OCI-LY1 (cell line): ENCODE measurements around the gene FKRP.

Experiments
- H2AFZ ChIP-seq: fragments of 200-600 bp; sonication (generic), shearing (Covaris generic); 2 replicates; pipeline ENCODE4 v1.6.0; 2014; ENCODE audit warnings: antibody characterized with exemption, mild to moderate bottlenecking, low read length
- H3F3A ChIP-seq: fragments of 200-600 bp; sonication (generic), shearing (Covaris generic); 2 replicates; pipeline ENCODE4 v1.6.0; 2014; ENCODE audit warnings: mild to moderate bottlenecking, antibody characterized with exemption, low read length, moderate library complexity; ENCODE audit not compliant: insufficient read depth
- H3K27ac ChIP-seq: fragments of 200-600 bp; sonication (generic); 2 replicates; pipeline ENCODE4 v1.5.1; 2014; ENCODE audit warnings: low read length, mixed run types, mild to moderate bottlenecking, low read depth; ENCODE audit not compliant: poor library complexity, severe bottlenecking
- H3K27me3 ChIP-seq: fragments of 200-600 bp; sonication (generic); 2 replicates; pipeline ENCODE4 v1.6.0; 2014; ENCODE audit warnings: antibody characterized with exemption, mild to moderate bottlenecking, low read length, moderate library complexity; ENCODE audit not compliant: insufficient read depth
- H3K36me3 ChIP-seq: fragments of 200-600 bp; sonication (generic); 2 replicates; pipeline ENCODE4 v1.6.1; 2014; ENCODE audit warnings: mild to moderate bottlenecking, antibody characterized with exemption, low read length, moderate library complexity, mixed read lengths; ENCODE audit not compliant: insufficient read depth
- H3K4me1 ChIP-seq: fragments of 200-600 bp; sonication (generic); 2 replicates; pipeline ENCODE4 v1.5.1; 2014; ENCODE audit warnings: mild to moderate bottlenecking, low read length, moderate library complexity; ENCODE audit not compliant: insufficient read depth, severe bottlenecking
- H3K4me2 ChIP-seq: fragments of 200-600 bp; sonication (generic), shearing (Covaris generic); 2 replicates; pipeline ENCODE4 v1.6.1; 2014; ENCODE audit warnings: low read length
- H3K4me3 ChIP-seq: fragments of 200-600 bp; sonication (generic); 2 replicates; pipeline ENCODE4 v1.5.1; 2014; ENCODE audit warnings: low read length, low read depth, mild to moderate bottlenecking, mixed read lengths; ENCODE audit not compliant: poor library complexity, severe bottlenecking
- H3K79me2 ChIP-seq: fragments of 200-600 bp; shearing (Covaris generic); 2 replicates; pipeline ENCODE4 v1.6.1; 2016; ENCODE audit warnings: mixed run types, low read length, mixed read lengths; ENCODE audit not compliant: insufficient read depth
- H3K9ac ChIP-seq: fragments of 200-600 bp; sonication (generic), shearing (Covaris generic); 2 replicates; pipeline ENCODE4 v1.6.1; 2014; ENCODE audit warnings: mild to moderate bottlenecking, low read length, mixed read lengths
- H3K9me2 ChIP-seq: fragments of 200-600 bp; sonication (generic), shearing (Covaris generic); 2 replicates; pipeline ENCODE4 v1.6.1; 2014; ENCODE audit warnings: low read depth, mild to moderate bottlenecking, low read length, mixed read lengths
- H3K9me3 ChIP-seq: fragments of 200-600 bp; shearing (Covaris generic); 2 replicates; pipeline ENCODE4 v1.6.1; 2014; ENCODE audit warnings: low read length, mixed read lengths
- H4K20me1 ChIP-seq: fragments of 200-600 bp; sonication (generic), shearing (Covaris generic); 2 replicates; pipeline ENCODE4 v1.6.0; 2016; ENCODE audit warnings: mild to moderate bottlenecking, low read length; ENCODE audit not compliant: insufficient read depth
- CTCF ChIP-seq: fragments of 200-600 bp; sonication (generic), shearing (Covaris generic); IDR thresholded peaks from 2 replicates; pipeline ENCODE4 v1.5.1; 2017; ENCODE audit warnings: mild to moderate bottlenecking, antibody characterized with exemption, low read length, moderate library complexity, mixed read lengths
- EZH2 ChIP-seq: fragments of 200-600 bp; sonication (generic), shearing (Covaris generic); IDR thresholded peaks from 2 replicates; pipeline ENCODE4 v1.8.0; 2017; ENCODE audit warnings: borderline replicate concordance, mixed run types, mild to moderate bottlenecking, antibody characterized with exemption, low read length, moderate library complexity, mixed read lengths

The FKRP gene

DNA sequence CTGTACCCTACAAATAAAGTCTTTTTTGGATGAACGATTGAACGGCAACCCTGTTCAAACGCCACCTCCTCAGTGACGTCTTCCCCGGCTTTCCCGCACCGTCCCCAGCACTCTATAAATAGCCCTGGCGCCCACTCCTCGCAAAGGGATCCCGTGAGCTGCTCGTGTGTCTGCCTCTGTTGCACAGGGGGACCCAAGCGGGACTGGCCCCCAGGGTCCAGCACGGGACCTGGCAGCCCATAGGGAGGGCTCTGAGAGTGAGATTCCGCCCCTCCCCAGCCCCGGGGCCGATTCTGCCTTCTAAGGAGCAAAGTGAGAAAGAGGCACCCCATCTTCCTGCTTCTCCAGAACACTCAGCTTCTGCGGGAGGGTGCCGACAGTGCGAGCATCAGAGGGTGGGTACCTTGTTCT is 8.1 kb upstream of the FKRP start:
- Histone ChIP-seq H3K4me2 (no peak overlapping the region), H3K9ac (no peak overlapping the region), H3F3A (no peaks in the 10 kb centered on the region), H3K9me2 (no peaks in the 10 kb centered on the region), H3K27me3 (no peaks in the 10 kb centered on the region), H3K4me1 (peaks cover 9% of the 10 kb centered on the region), H3K4me3 (no peak overlapping the region), H3K27ac (no peak overlapping the region), H2AFZ (no peak overlapping the region), H3K79me2 (peaks cover 32% of the 10 kb centered on the region), H3K36me3 (peaks cover 58% of the 10 kb centered on the region; the same call in 1 of the 2 replicates), H3K9me3 (no peaks in the 10 kb centered on the region), H4K20me1 (no peaks in the 10 kb centered on the region)
- TF ChIP-seq EZH2 (no peak), CTCF (no peak)

DNA sequence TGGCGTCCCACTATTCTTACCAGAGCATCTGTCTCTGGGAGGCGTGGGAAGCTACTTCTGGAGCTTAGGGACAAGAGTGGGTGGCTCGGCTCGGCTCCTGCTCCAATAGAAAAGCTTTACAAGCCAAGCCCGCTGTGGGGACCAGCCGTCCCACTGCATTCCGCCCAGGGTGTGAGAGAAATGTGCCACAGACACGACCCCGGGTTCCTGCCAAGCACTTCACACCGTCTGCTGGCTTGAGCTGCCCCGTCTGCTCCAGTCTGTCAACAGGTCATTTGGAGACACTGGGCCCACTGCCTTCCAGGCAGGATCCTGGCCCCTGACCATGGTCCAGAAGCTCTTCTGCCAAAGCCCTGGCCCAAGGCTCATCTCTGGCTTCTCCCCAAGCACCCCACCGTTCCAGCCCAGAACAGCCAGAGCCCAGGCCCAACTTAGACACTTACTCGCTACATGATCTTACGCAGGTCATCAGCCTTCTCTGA is 6.5 kb upstream of the FKRP start:
- Histone ChIP-seq H3K4me2 (no peak overlapping the region), H3K9me3 (no peaks in the 10 kb centered on the region), H3K4me1 (peaks cover 22% of the 10 kb centered on the region), H2AFZ (no peak overlapping the region), H3K9ac (no peak overlapping the region), H3K79me2 (peaks cover 47% of the 10 kb centered on the region), H3K4me3 (no peak overlapping the region), H3K27me3 (no peaks in the 10 kb centered on the region), H4K20me1 (no peaks in the 10 kb centered on the region), H3K36me3 (peaks cover 48% of the 10 kb centered on the region; the same call in 1 of the 2 replicates), H3K27ac (no peak overlapping the region), H3K9me2 (no peaks in the 10 kb centered on the region), H3F3A (no peaks in the 10 kb centered on the region)
- no peak for TF ChIP-seq CTCF

- peaks cover 61% of the 10 kb centered on the region for H3K79me2 ChIP-seq
- H3K27me3 ChIP-seq: no peaks in the 10 kb centered on the region
- no peak overlapping the region for H2AFZ ChIP-seq
- TF ChIP-seq EZH2: no peak
- no peak for TF ChIP-seq CTCF
- H3K9me2 ChIP-seq: no peaks in the 10 kb centered on the region
- H3K4me3 ChIP-seq: no peak overlapping the region
- no peaks in the 10 kb centered on the region for H3F3A ChIP-seq
- no peak overlapping the region for H3K27ac ChIP-seq
- H3K4me1 ChIP-seq: peaks cover 31% of the 10 kb centered on the region
- H3K4me2 ChIP-seq: no peak overlapping the region
- H4K20me1 ChIP-seq: no peaks in the 10 kb centered on the region
- H3K9me3 ChIP-seq: no peaks in the 10 kb centered on the region
- no peak overlapping the region for H3K9ac ChIP-seq
- H3K36me3 ChIP-seq: peaks cover 46% of the 10 kb centered on the region; the same call in 1 of the 2 replicates
Measured at GRCh38 chr19:46741447-46741846, 4.4 kb upstream of the FKRP start.
